ENCODE measurements around the gene ABCA7. TPM values are rescaled to one million over a fixed set of nuclear protein-coding genes. Genes with fewer than 3 reads are reported as not detected.

The ABCA7 gene
- total RNA-seq, 1 donor from 2014 or later: 16.3 TPM

GRCh38 chr19:1081301-1082164, 41.6 kb downstream of the ABCA7 start:
- no peak overlapping the region for H3K27ac Mint-ChIP-seq (ENCODE audit: unreplicated experiment)
- no peak overlapping the region for H3K4me3 Mint-ChIP-seq (ENCODE audit: unreplicated experiment)
- TF ChIP-seq CTCF (IDR thresholded peaks at IDR 0.05; ENCODE audit: unreplicated experiment): no peak
- H3K36me3 Mint-ChIP-seq (ENCODE audit: low read depth, unreplicated experiment): peaks cover 4% of the 10 kb centered on the region
- DNase-seq (ENCODE audit: low spot score): no peak
- H3K4me1 Mint-ChIP-seq (ENCODE audit: unreplicated experiment): no peaks in the 10 kb centered on the region
- no peaks in the 10 kb centered on the region for H3K9me3 Mint-ChIP-seq (ENCODE audit: unreplicated experiment)
- peaks cover 13% of the 10 kb centered on the region for H3K27me3 Mint-ChIP-seq (ENCODE audit: unreplicated experiment)

- Mint-ChIP-seq H3K4me3 (ENCODE audit: unreplicated experiment) (peak overlapping the region; percentile 69), H3K27ac (ENCODE audit: unreplicated experiment) (no peak overlapping the region), H3K9me3 (ENCODE audit: unreplicated experiment) (no peaks in the 10 kb centered on the region), H3K27me3 (ENCODE audit: unreplicated experiment) (peaks cover 13% of the 10 kb centered on the region), H3K36me3 (ENCODE audit: low read depth, unreplicated experiment) (peaks cover 4% of the 10 kb centered on the region), H3K4me1 (ENCODE audit: unreplicated experiment) (no peaks in the 10 kb centered on the region)
- DNase-seq (ENCODE audit: low spot score): peak; percentile 58
- no peak for TF ChIP-seq CTCF (IDR thresholded peaks at IDR 0.05; ENCODE audit: unreplicated experiment)
Observed at GRCh38 chr19:1082165-1082927, 42.4 kb downstream of the ABCA7 start.

- peaks cover 8% of the 10 kb centered on the region for H3K36me3 Mint-ChIP-seq (ENCODE audit: low read depth, unreplicated experiment)
- peaks cover 16% of the 10 kb centered on the region for H3K27me3 Mint-ChIP-seq (ENCODE audit: unreplicated experiment)
- DNase-seq (ENCODE audit: low spot score): no peak
- H3K4me1 Mint-ChIP-seq (ENCODE audit: unreplicated experiment): no peaks in the 10 kb centered on the region
- no peak overlapping the region for H3K4me3 Mint-ChIP-seq (ENCODE audit: unreplicated experiment)
- no peak for TF ChIP-seq CTCF (IDR thresholded peaks at IDR 0.05; ENCODE audit: unreplicated experiment)
- H3K27ac Mint-ChIP-seq (ENCODE audit: unreplicated experiment): no peak overlapping the region
- no peaks in the 10 kb centered on the region for H3K9me3 Mint-ChIP-seq (ENCODE audit: unreplicated experiment)
Observed at GRCh38 chr19:1082928-1083816, 43.3 kb downstream of the ABCA7 start.

- no peak for DNase-seq (ENCODE audit: low spot score)
- Mint-ChIP-seq H3K9me3 (ENCODE audit: unreplicated experiment) (no peaks in the 10 kb centered on the region), H3K4me3 (ENCODE audit: unreplicated experiment) (no peak overlapping the region), H3K27ac (ENCODE audit: unreplicated experiment) (peak overlapping the region; percentile 9), H3K36me3 (ENCODE audit: low read depth, unreplicated experiment) (peaks cover 8% of the 10 kb centered on the region), H3K4me1 (ENCODE audit: unreplicated experiment) (no peaks in the 10 kb centered on the region), H3K27me3 (ENCODE audit: unreplicated experiment) (peaks cover 16% of the 10 kb centered on the region)
- TF ChIP-seq CTCF (IDR thresholded peaks at IDR 0.05; ENCODE audit: unreplicated experiment): no peak
Observed at GRCh38 chr19:1084024-1084868, 44.3 kb downstream of the ABCA7 start.

Measured in endothelial cell (in vitro differentiated cells).